ENCODE data around the gene LTBP3.

GRCh38 chr11:65538915-65539743 lies 19.0 kb downstream of the LTBP3 start:
- TF ChIP-seq POLR2A (IDR thresholded peaks at IDR 0.05) (no peak), CTCF (IDR thresholded peaks at IDR 0.05 in 4 of 5, conservative IDR thresholded peaks at IDR 0.05 in 1 of 5) (no peak)

Data from gastrocnemius medialis (tissue), 4 donors.